Heart right ventricle (tissue), 16 donors: ENCODE data around the gene PKP1. TPM values are rescaled to one million over a fixed set of nuclear protein-coding genes. Genes with fewer than 3 reads are reported as not detected.

Experiments
- ATAC-seq, 8 donors: fragments of 200-7000 bp; cut with Tn5 transposase; one replicate each; pipeline ENCODE4 v1.9.1; 2020; ENCODE audit warnings: mild to moderate bottlenecking in 8 of 8, moderate library complexity in 8 of 8, moderate number of reproducible peaks in 1 of 8
- DNase-seq, 2 donors: peaks; one replicate each; pipeline ENCODE4 v3.0.0-alpha.2; 2020
- H3K27ac ChIP-seq, 10 donors: fragments of 200-600 bp; sonication (generic) in 2 of 10; one replicate each; pipeline versions ENCODE4 v1.5.0 to v1.8.0; 2020 to 2022; ENCODE audit warnings: mild to moderate bottlenecking in 3 of 10
- H3K27me3 ChIP-seq, 7 donors: fragments of 200-600 bp; one replicate each; pipeline ENCODE4 v1.8.0; 2021 to 2022; ENCODE audit warnings: mild to moderate bottlenecking in 2 of 7
- H3K36me3 ChIP-seq, 9 donors: fragments of 200-600 bp; sonication (generic) in 1 of 9; one replicate each; pipeline versions ENCODE4 v1.5.0 to v1.8.0; 2020 to 2022; ENCODE audit warnings: mild to moderate bottlenecking in 2 of 9
- H3K4me1 ChIP-seq, 9 donors: fragments of 200-600 bp; sonication (generic) in 1 of 9; one replicate each; pipeline versions ENCODE4 v1.5.0 to v1.8.0; 2020 to 2022; ENCODE audit warnings: mild to moderate bottlenecking in 4 of 9
- H3K4me3 ChIP-seq, 10 donors: fragments of 200-600 bp; sonication (generic) in 2 of 10; one replicate each; pipeline versions ENCODE4 v1.5.0 to v1.8.0; 2020 to 2022; ENCODE audit warnings: mild to moderate bottlenecking in 7 of 10, moderate library complexity in 2 of 10
- H3K9me3 ChIP-seq, 11 donors: fragments of 200-600 bp in 10 of 11; sonication (generic) in 2 of 11; one replicate each; pipeline versions ENCODE4 v1.5.0 to v1.8.0; 2013 to 2022; ENCODE audit warnings: mild to moderate bottlenecking in 2 of 11, control low read depth in 1 of 11, moderate library complexity in 1 of 11
- CTCF ChIP-seq, 9 donors: fragments of 200-600 bp; sonication (generic) in 2 of 9; IDR thresholded peaks; one replicate each; pipeline versions ENCODE4 v1.5.0 to v1.8.0; 2021 to 2022; ENCODE audit warnings: antibody characterized with exemption in 9 of 9, mild to moderate bottlenecking in 5 of 9, moderate library complexity in 1 of 9
- WGBS, 2 donors: extraction: QIAGEN DNeasy Blood & Tissue Kit; methylation state at CpG; one replicate each; pipeline ENCODE4 v1.1.7; 2013; ENCODE audit warnings: inconsistent platforms in 1 of 2; 5-methylcytosine and 5-hydroxymethylcytosine counted together
- intact Hi-C, 10 donors: fragments of 100-400 bp; cut with DNase I; formaldehyde crosslinking; loops; one replicate each; pipeline versions ENCODE4 v1.11.1 to v1.14.2; 2022
- polyA plus RNA-seq, 2 donors: library from polyadenylated mRNA; stranded (reverse); fragments of 200-250 nt; gene quantifications; one replicate each; pipeline ENCODE4 v1.2.3, GENCODE V29; 2013
- total RNA-seq, 10 donors: library from RNA; stranded (reverse); fragmentation: NEBNext Ultra II Directional in 3 of 10; extraction: Animal tissue kit (Norgen Biotek cat#: 25700) in 3 of 10; gene quantifications; one replicate each; pipeline versions ENCODE4 v1.2.1 to v1.2.4, GENCODE V29; 2021 to 2023
- donor health status: Arrhythmogenic right ventricular cardiomyopathy.
- donor health status: ischemic (EF 13 %, LVEDD 7.1; RV severe dilation, severe dysfunction).
- donor health status: healthy with polysubstance abuse.
- donor health status: DM: no; HTN: yes; CAD: no.
- donor health status: DM: no; HTN: no; CAD: no.
- donor health status: ischemic (EF 25% LVEDD 6.9; RV normal size, moderate dysfunction).
- donor health status: ischemic (EF 25% LVEDD 5.7; RV mildly dilated, moderate dysfunction).
- donor health status: healthy.
- donor health status: DM: yes; HTN: yes; CAD: no.
- donor health status: Ischemic cardiomyopathy.
- donor health status: ischemic (EF 35%, LVEDD 5.7; RV mildly dilated, moderate dysfunction).
- donor health status: nonischemic (EF 11% LVEDD 7.7; RV severe dilation, severe dysfunction).
- donor health status: DM: yes; HTN: yes; CAD: no.
- donor health status: PGD.
- donor health status: ischemic (EF 29% LVEDD 5.4; RV normal size, mild dysfunction).
- donor health status: nonischemic (EF 23%, LVEDD 6.1; RV moderate dilation, normal function).

The PKP1 gene
- total and polyA plus RNA-seq, 12 donors = 0.05 to 1.2 (median 0.33) TPM

- H3K36me3 ChIP-seq = no peaks in the 10 kb centered on the region
- H3K27ac ChIP-seq = no peak overlapping the region
- intact Hi-C loops = loop anchor here in 1 of 10 donors (5.0 kb wide), 1 partner anchor 35 kb away; no protein-coding TSS in a partner anchor
- H3K4me3 ChIP-seq = no peak overlapping the region
- H3K4me1 ChIP-seq = peaks cover 17 to 43% (median 31%) of the 10 kb centered on the region in 9 donors
- H3K27me3 ChIP-seq = peaks cover 0 to 12% (median 0%) of the 10 kb centered on the region in 7 donors
- no peak for ATAC-seq
- H3K9me3 ChIP-seq = no peaks in the 10 kb centered on the region
- TF ChIP-seq CTCF (IDR thresholded peaks at IDR 0.05) = no peak
- DNase-seq = no peak
- WGBS, 2 donors = 85 to 89% methylated on average over 7 of the region's 7 CpGs
These were observed 29.0 kb downstream of the PKP1 start for GRCh38 chr1:201312298-201312697.

GRCh38 chr1:201313086-201313485, 29.8 kb downstream of the PKP1 start:
- Histone ChIP-seq H3K36me3 (no peaks in the 10 kb centered on the region), H3K4me3 (no peak overlapping the region), H3K27ac (no peak overlapping the region), H3K4me1 (peaks cover 17 to 39% (median 29%) of the 10 kb centered on the region in 9 donors), H3K27me3 (peaks cover 0 to 12% (median 0%) of the 10 kb centered on the region in 7 donors), H3K9me3 (no peaks in the 10 kb centered on the region)
- 93 to 96% methylated on average over 16 of the region's 16 CpGs for WGBS, 2 donors
- intact Hi-C loops = loop anchor here in 1 of 10 donors (5.0 kb wide), 1 partner anchor 34 kb away; no protein-coding TSS in a partner anchor
- TF ChIP-seq CTCF (IDR thresholded peaks at IDR 0.05) = no peak
- DNase-seq = no peak
- no peak for ATAC-seq

- H3K36me3 ChIP-seq = no peaks in the 10 kb centered on the region
- no peak for TF ChIP-seq CTCF (IDR thresholded peaks at IDR 0.05)
- DNase-seq (no peak), ATAC-seq (no peak)
- no peak overlapping the region for H3K4me3 ChIP-seq
- 95 to 96% methylated on average over 5 of the region's 5 CpGs for WGBS, 2 donors
- H3K9me3 ChIP-seq = no peaks in the 10 kb centered on the region
- H3K27ac ChIP-seq = no peak overlapping the region
- peaks cover 0 to 6% (median 3%) of the 10 kb centered on the region in 9 donors for H3K4me1 ChIP-seq
- peaks cover 0 to 7% (median 0%) of the 10 kb centered on the region in 7 donors for H3K27me3 ChIP-seq
- intact Hi-C loops = no loop called here
These were observed 33.2 kb downstream of the PKP1 start for GRCh38 chr1:201316556-201316955.

- ATAC-seq (no peak), DNase-seq (no peak)
- H3K4me1 ChIP-seq = no peaks in the 10 kb centered on the region
- peaks cover 0 to 6% (median 0%) of the 10 kb centered on the region in 7 donors for H3K27me3 ChIP-seq
- intact Hi-C loops = no loop called here
- H3K27ac ChIP-seq = no peak overlapping the region
- H3K9me3 ChIP-seq = no peaks in the 10 kb centered on the region
- no peaks in the 10 kb centered on the region for H3K36me3 ChIP-seq
- 92 to 96% methylated on average over 13 of the region's 13 CpGs for WGBS, 2 donors
- no peak for TF ChIP-seq CTCF (IDR thresholded peaks at IDR 0.05)
- no peak overlapping the region for H3K4me3 ChIP-seq
These were observed 34.2 kb downstream of the PKP1 start for GRCh38 chr1:201317551-201317950.
